ENCODE measurements around the gene OSBPL8.

DNA sequence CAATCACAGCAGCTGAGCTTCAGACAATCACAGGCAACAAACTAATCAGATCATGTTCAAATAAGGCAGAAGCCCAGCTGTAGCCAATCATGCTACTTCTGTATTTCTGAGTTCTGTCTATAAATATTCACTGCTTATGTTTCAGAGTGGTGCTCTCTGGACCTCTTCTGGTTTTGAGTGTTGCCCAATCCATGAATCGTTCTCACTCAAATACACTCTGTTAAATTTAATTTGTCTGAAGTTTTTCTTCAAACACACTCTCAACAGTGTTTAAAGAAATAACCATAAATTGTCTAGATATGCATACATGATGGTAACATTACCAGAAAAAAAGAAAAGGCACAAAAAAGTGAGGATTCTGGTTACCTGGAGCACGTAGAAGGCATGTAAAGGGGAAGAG is 133.4 kb downstream of the OSBPL8 start:
- TF ChIP-seq, protein P1, sequence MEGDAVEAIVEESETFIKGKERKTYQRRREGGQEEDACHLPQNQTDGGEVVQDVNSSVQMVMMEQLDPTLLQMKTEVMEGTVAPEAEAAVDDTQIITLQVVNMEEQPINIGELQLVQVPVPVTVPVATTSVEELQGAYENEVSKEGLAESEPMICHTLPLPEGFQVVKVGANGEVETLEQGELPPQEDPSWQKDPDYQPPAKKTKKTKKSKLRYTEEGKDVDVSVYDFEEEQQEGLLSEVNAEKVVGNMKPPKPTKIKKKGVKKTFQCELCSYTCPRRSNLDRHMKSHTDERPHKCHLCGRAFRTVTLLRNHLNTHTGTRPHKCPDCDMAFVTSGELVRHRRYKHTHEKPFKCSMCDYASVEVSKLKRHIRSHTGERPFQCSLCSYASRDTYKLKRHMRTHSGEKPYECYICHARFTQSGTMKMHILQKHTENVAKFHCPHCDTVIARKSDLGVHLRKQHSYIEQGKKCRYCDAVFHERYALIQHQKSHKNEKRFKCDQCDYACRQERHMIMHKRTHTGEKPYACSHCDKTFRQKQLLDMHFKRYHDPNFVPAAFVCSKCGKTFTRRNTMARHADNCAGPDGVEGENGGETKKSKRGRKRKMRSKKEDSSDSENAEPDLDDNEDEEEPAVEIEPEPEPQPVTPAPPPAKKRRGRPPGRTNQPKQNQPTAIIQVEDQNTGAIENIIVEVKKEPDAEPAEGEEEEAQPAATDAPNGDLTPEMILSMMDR (IDR thresholded peaks at IDR 0.05), result no peak
- TF ChIP-seq EZH2 (IDR thresholded peaks at IDR 0.05; ENCODE audit: borderline replicate concordance, insufficient read depth, low read depth, low read length, poor library complexity, severe bottlenecking), result no peak

All from B cell (primary cell).